IMR-90 (cell line): ENCODE results near the gene CYTH1. TPM values are rescaled to one million over a fixed set of nuclear protein-coding genes. Genes with fewer than 3 reads are reported as not detected.
A peak's percentile ranks its signal among the peaks of the same experiment; 100 is the strongest.

Experiments
- ATAC-seq: fragments of 200-7000 bp; cut with Tn5 transposase; 2 replicates; pipeline ENCODE4 v1.9.1; 2020; ENCODE audit warnings: low read depth, mild to moderate bottlenecking, moderate library complexity
- BruUV-seq: library from RNA; stranded (reverse); fragments of 400-500 nt; replicated peaks from 2 replicates; lab custom pipeline; 2021; lab: Mats Ljungman, UMichigan
- CTCF ChIA-PET: fragments of 300-600 bp; formaldehyde crosslinking; extraction: SDS; loops from one replicate; lab custom pipeline; 2021; ENCODE audit warnings: antibody characterized with exemption; lab: Yijun Ruan, JAX
- POLR2A ChIA-PET: fragments of 300-600 bp; sonication (Branson Sonifier 250); formaldehyde crosslinking; loops from one replicate; lab custom pipeline; 2022; ENCODE audit warnings: antibody characterized with exemption; ENCODE audit not compliant: unreplicated experiment; lab: Charles Lee
- DNase-seq: peaks from one replicate; pipeline ENCODE4 v3.0.0; 2013
- H2AFZ ChIP-seq: replicated peaks from 2 replicates; pipeline ENCODE3; 2013; ENCODE audit warnings: low read length, mild to moderate bottlenecking; ENCODE audit not compliant: poor library complexity
- H2AK5ac ChIP-seq: 2 replicates; pipeline ENCODE4 v1.6.1; 2013; ENCODE audit warnings: low read depth, low read length, inconsistent platforms
- H2AK9ac ChIP-seq: replicated peaks from 2 replicates; pipeline ENCODE3; 2013; ENCODE audit warnings: mild to moderate bottlenecking, low read depth, low read length, moderate library complexity; ENCODE audit not compliant: poor library complexity
- H2BK120ac ChIP-seq: 2 replicates; pipeline ENCODE4 v1.6.1; 2013; ENCODE audit warnings: low read depth, low read length, inconsistent platforms
- H2BK15ac ChIP-seq: 3 replicates; pipeline ENCODE4 v1.6.1; 2013; ENCODE audit warnings: low read depth, low read length, inconsistent platforms
- H2BK20ac ChIP-seq: 2 replicates; pipeline ENCODE4 v1.6.1; 2013; ENCODE audit warnings: low read depth, mild to moderate bottlenecking, inconsistent platforms, low read length, moderate library complexity
- H2BK5ac ChIP-seq: 2 replicates; pipeline ENCODE4 v1.6.1; 2013; ENCODE audit warnings: mild to moderate bottlenecking, low read depth, low read length, inconsistent platforms; ENCODE audit not compliant: poor library complexity, severe bottlenecking
- H3K14ac ChIP-seq: replicated peaks from 2 replicates; pipeline ENCODE4 v1.6.1; 2013; ENCODE audit warnings: low read depth, low read length, inconsistent platforms
- H3K18ac ChIP-seq: 2 replicates; pipeline ENCODE4 v1.6.1; 2013; ENCODE audit warnings: low read depth, low read length, control low read depth
- H3K23ac ChIP-seq: 2 replicates; pipeline ENCODE4 v1.6.1; 2013; ENCODE audit warnings: low read depth, low read length, inconsistent platforms
- H3K27ac ChIP-seq: 2 replicates; pipeline ENCODE4 v1.5.1; 2013; ENCODE audit warnings: mild to moderate bottlenecking, control low read depth, low read length; ENCODE audit not compliant: insufficient read depth
- H3K27me3 ChIP-seq: 2 replicates; pipeline ENCODE4 v1.6.1; 2013; ENCODE audit warnings: low read length; ENCODE audit not compliant: control insufficient read depth, insufficient read depth
- H3K36me3 ChIP-seq: 2 replicates; pipeline ENCODE4 v1.6.1; 2013; ENCODE audit warnings: low read length, mixed read lengths; ENCODE audit not compliant: control insufficient read depth, insufficient read depth
- H3K4ac ChIP-seq: 2 replicates; pipeline ENCODE4 v1.6.1; 2013; ENCODE audit warnings: low read depth, low read length, inconsistent platforms
- H3K4me1 ChIP-seq: 2 replicates; pipeline ENCODE4 v1.6.1; 2013; ENCODE audit warnings: low read length, mixed read lengths; ENCODE audit not compliant: control insufficient read depth, insufficient read depth
- H3K4me2 ChIP-seq: 2 replicates; pipeline ENCODE4 v1.6.1; 2013; ENCODE audit warnings: low read depth, mild to moderate bottlenecking, control low read depth, low read length, moderate library complexity
- H3K4me3 ChIP-seq: 2 replicates; pipeline ENCODE4 v1.5.1; 2013; ENCODE audit warnings: low read depth, mild to moderate bottlenecking, control low read depth, low read length, moderate library complexity; ENCODE audit not compliant: insufficient read depth
- H3K56ac ChIP-seq: 2 replicates; pipeline ENCODE4 v1.6.1; 2013; ENCODE audit warnings: low read length, inconsistent platforms; ENCODE audit not compliant: insufficient read depth; ENCODE audit errors: extremely low read depth
- H3K79me1 ChIP-seq, 2 experiments: 2 replicates each; pipeline ENCODE4 v1.6.1; 2013; ENCODE audit warnings: low read length in 2 of 2, inconsistent platforms in 1 of 2, low read depth in 1 of 2
- H3K9ac ChIP-seq: 2 replicates; pipeline ENCODE4 v1.6.1; 2013; ENCODE audit warnings: low read depth, low read length, control low read depth
- H3K9me1 ChIP-seq: 2 replicates; pipeline ENCODE4 v1.6.1; 2013; ENCODE audit warnings: low read length, inconsistent platforms; ENCODE audit not compliant: insufficient read depth
- H3K9me3 ChIP-seq: 2 replicates; pipeline ENCODE4 v1.6.1; 2013; ENCODE audit warnings: low read length; ENCODE audit not compliant: control insufficient read depth, insufficient read depth
- H4K20me1 ChIP-seq: 2 replicates; pipeline ENCODE4 v1.6.1; 2013; ENCODE audit warnings: low read length, inconsistent platforms; ENCODE audit not compliant: insufficient read depth
- H4K5ac ChIP-seq: 2 replicates; pipeline ENCODE4 v1.6.1; 2013; ENCODE audit warnings: mild to moderate bottlenecking, low read depth, low read length, control low read depth
- H4K8ac ChIP-seq, 2 experiments: 2 replicates each; pipeline ENCODE4 v1.6.1; 2013; ENCODE audit warnings: low read depth in 2 of 2, low read length in 2 of 2, control low read depth in 1 of 2, inconsistent platforms in 1 of 2
- H4K91ac ChIP-seq: 2 replicates; pipeline ENCODE4 v1.6.1; 2013; ENCODE audit warnings: low read depth, low read length, inconsistent platforms; ENCODE audit not compliant: insufficient read depth
- POLR2A ChIP-seq: IDR thresholded peaks from 2 replicates; pipeline ENCODE4 v1.6.1; 2012; ENCODE audit warnings: mild to moderate bottlenecking, low read depth, low read length
- RCOR1 ChIP-seq: IDR thresholded peaks from 2 replicates; pipeline ENCODE4 v1.6.1; 2012; ENCODE audit warnings: mild to moderate bottlenecking, low read length, improper control_type of control experiment; ENCODE audit not compliant: insufficient replicate concordance
- SMC3 ChIP-seq: fragments of 150-350 bp; IDR thresholded peaks from 2 replicates; pipeline ENCODE4 v1.6.1; 2016; ENCODE audit warnings: low read depth, mild to moderate bottlenecking, antibody characterized with exemption, low read length, moderate library complexity
- WGBS, 2 experiments: methylation state at CpG; one replicate each; pipeline versions ENCODE4 v1.1.5 to v1.1.7; 2013; ENCODE audit warnings: missing lambda C conversion rate in 2 of 2; ENCODE audit not compliant: insufficient read length in 1 of 2; ENCODE audit errors: extremely low coverage in 2 of 2; 5-methylcytosine and 5-hydroxymethylcytosine counted together
- dilution Hi-C: fragments of 300-500 bp; cut with HindIII; formaldehyde crosslinking; loops from one replicate; pipeline ENCODE4 v1.14.3; 2018; ENCODE audit warnings: low sequenced_read_pairs; ENCODE audit not compliant: unreplicated experiment
- in situ Hi-C: fragments of 300-500 bp; cut with MboI; formaldehyde crosslinking; loops from 3 replicates; pipeline ENCODE4 v1.14.3; 2019; ENCODE audit warnings: low sequenced_read_pairs, inconsistent platforms, mixed read lengths
- intact Hi-C: fragments of 100-400 bp; cut with micrococcal nuclease; formaldehyde crosslinking; loops from 2 replicates; pipeline ENCODE4 v1.10.0; 2022
- polyA plus RNA-seq, 3 experiments: library from polyadenylated mRNA; depleted of rRNA; stranded (reverse); fragments of >200 nt; gene quantifications; 2 replicates each; pipeline ENCODE4 v1.2.3, GENCODE V29; 2012; ENCODE audit warnings: low replicate concordance in 1 of 3
- total RNA-seq: library from RNA; depleted of rRNA; stranded (reverse); fragments of >200 nt; gene quantifications from 2 replicates; pipeline ENCODE4 v1.2.3, GENCODE V29; 2012

The CYTH1 gene
- total and polyA plus RNA-seq, 2 of the 4 experiments (the other 2 are of a cell fraction) = 7.9 to 12.4 TPM

- Histone ChIP-seq H3K23ac (no peak overlapping the region), H2BK120ac (no peak overlapping the region), H3K27ac (no peak overlapping the region), H3K4me3 (no peak overlapping the region), H2AK5ac (peak overlapping the region; percentile 64; the same call in 1 of the 2 replicates), H2BK20ac (no peak overlapping the region), H3K36me3 (no peaks in the 10 kb centered on the region), H4K5ac (no peak overlapping the region), H4K91ac (no peak overlapping the region), H3K4ac (no peak overlapping the region), H3K9me1 (peaks cover 13% of the 10 kb centered on the region; the same call in 1 of the 2 replicates), H3K4me1 (peaks cover 19% of the 10 kb centered on the region), H2BK5ac (no peak overlapping the region), H2AK9ac (peak overlapping the region; percentile 17), H3K14ac (0 out of 2 replicates have a peak overlapping the region, but pooled peaks have one; percentile 5), H4K8ac (no peak overlapping the region), H2AFZ (peak overlapping the region; percentile 40), H3K27me3 (no peaks in the 10 kb centered on the region), H3K4me2 (no peak overlapping the region), H3K56ac (no peak overlapping the region), H3K79me1 (peaks cover 17 to 44% of the 10 kb centered on the region in 2 experiments), H3K9ac (no peak overlapping the region), H2BK15ac (no peak overlapping the region), H3K18ac (no peak overlapping the region), H4K20me1 (peaks cover 37% of the 10 kb centered on the region), H3K9me3 (no peaks in the 10 kb centered on the region)
- dilution Hi-C loops = no loop called here
- ChIA-PET CTCF (interaction anchor here (2.4 kb wide), 1 partner anchor 15 kb away, joined by 9 read pairs; no protein-coding TSS in a partner anchor), POLR2A (no interaction called here)
- in situ Hi-C loops = no loop called here
- ATAC-seq (no peak), DNase-seq (no peak)
- TF ChIP-seq POLR2A = no peak
- TF ChIP-seq SMC3 = no peak
- no peak for TF ChIP-seq RCOR1
- no TSS peak for BruUV-seq
- intact Hi-C loops = no loop called here
- no CpG with 5 or more reads among the region's 8 CpGs for WGBS, 2 experiments
These were observed 58.1 kb downstream of the CYTH1 start for GRCh38 chr17:78723957-78724356.
